ENCODE data around the gene DFFB. TPM values are rescaled to one million over a fixed set of nuclear protein-coding genes. Genes with fewer than 3 reads are reported as not detected.

The DFFB gene
- total RNA-seq, 2 donors from 2014 or later = 4.5 to 10.7 TPM

GRCh38 chr1:3886691-3887090, 29.4 kb downstream of the DFFB start:
- no peak for DNase-seq
- no peaks in the 10 kb centered on the region for H3K9me3 ChIP-seq
- H3K27ac ChIP-seq = no peak overlapping the region
- TF ChIP-seq CTCF (IDR thresholded peaks at IDR 0.05) = no peak
- no peaks in the 10 kb centered on the region for H3K4me1 ChIP-seq
- H3K36me3 ChIP-seq = peaks cover 5% of the 10 kb centered on the region
- no peak overlapping the region for H3K4me3 ChIP-seq
- H3K27me3 ChIP-seq = no peaks in the 10 kb centered on the region
- no peak overlapping the region for H3K9ac ChIP-seq (ENCODE audit: low read depth in 2 of 2, low read length in 2 of 2)
- intact Hi-C loops (cut with DNase I) = no loop called here

- Histone ChIP-seq H3K27me3 (no peaks in the 10 kb centered on the region), H3K27ac (no peak overlapping the region), H3K9ac (ENCODE audit: low read depth in 2 of 2, low read length in 2 of 2) (no peak overlapping the region), H3K36me3 (peaks cover 5% of the 10 kb centered on the region), H3K4me3 (no peak overlapping the region), H3K9me3 (no peaks in the 10 kb centered on the region), H3K4me1 (no peaks in the 10 kb centered on the region)
- TF ChIP-seq CTCF (IDR thresholded peaks at IDR 0.05) = no peak
- intact Hi-C loops (cut with DNase I) = no loop called here
- DNase-seq = no peak
Measured at GRCh38 chr1:3888301-3888700, 31.0 kb downstream of the DFFB start.

GRCh38 chr1:3889936-3890335, 32.7 kb downstream of the DFFB start:
- Histone ChIP-seq H3K9ac (ENCODE audit: low read depth in 2 of 2, low read length in 2 of 2) (no peak overlapping the region), H3K4me1 (no peaks in the 10 kb centered on the region), H3K9me3 (no peaks in the 10 kb centered on the region), H3K27me3 (no peaks in the 10 kb centered on the region), H3K27ac (no peak overlapping the region), H3K36me3 (peaks cover 5% of the 10 kb centered on the region), H3K4me3 (no peak overlapping the region)
- no peak for TF ChIP-seq CTCF (IDR thresholded peaks at IDR 0.05)
- intact Hi-C loops (cut with DNase I) = no loop called here
- DNase-seq = no peak

GRCh38 chr1:3890389-3891328, 33.4 kb downstream of the DFFB start:
- intact Hi-C loops (cut with DNase I) = no loop called here
- Histone ChIP-seq H3K9ac (ENCODE audit: low read depth in 2 of 2, low read length in 2 of 2) (no peak overlapping the region), H3K4me1 (no peaks in the 10 kb centered on the region), H3K27me3 (no peaks in the 10 kb centered on the region), H3K4me3 (no peak overlapping the region), H3K36me3 (peaks cover 5% of the 10 kb centered on the region), H3K9me3 (no peaks in the 10 kb centered on the region), H3K27ac (peak overlapping the region; percentile 12)
- no peak for DNase-seq
- no peak for TF ChIP-seq CTCF (IDR thresholded peaks at IDR 0.05)

GRCh38 chr1:3891329-3891865, 34.1 kb downstream of the DFFB start:
- DNase-seq = no peak
- intact Hi-C loops (cut with DNase I) = no loop called here
- H3K9ac ChIP-seq (ENCODE audit: low read depth in 2 of 2, low read length in 2 of 2) = no peak overlapping the region
- TF ChIP-seq CTCF (IDR thresholded peaks at IDR 0.05) = no peak
- no peaks in the 10 kb centered on the region for H3K9me3 ChIP-seq
- H3K4me1 ChIP-seq = no peaks in the 10 kb centered on the region
- H3K27me3 ChIP-seq = no peaks in the 10 kb centered on the region
- no peaks in the 10 kb centered on the region for H3K36me3 ChIP-seq
- peak overlapping the region; percentile 12 for H3K27ac ChIP-seq
- no peak overlapping the region for H3K4me3 ChIP-seq
